Tibial nerve (tissue), 4 donors: Measurements from ENCODE around the gene METTL24.

Source experiments
- EP300 ChIP-seq, 2 donors: sonication (generic); formaldehyde crosslinking; IDR thresholded peaks; one replicate each; pipeline ENCODE4 v1.6.1; 2017; ENCODE audit warnings: antibody characterized with exemption in 2 of 2, mild to moderate bottlenecking in 1 of 2
- POLR2A ChIP-seq, 2 donors: fragments of 450-650 bp; IDR thresholded peaks; one replicate each; pipeline ENCODE4 v1.6.1; 2017; ENCODE audit warnings: antibody characterized with exemption in 2 of 2, mild to moderate bottlenecking in 2 of 2, moderate library complexity in 2 of 2
- TF ChIP-seq, protein P1 (sequence below), 5 experiments: fragments of 200-600 bp in 3 of 5; fragments of 450-650 bp in 2 of 5; sonication (generic) in 3 of 5; IDR thresholded peaks; one replicate each; pipeline ENCODE4 v1.5.1; 2016 to 2019; ENCODE audit warnings: antibody characterized with exemption in 5 of 5, mild to moderate bottlenecking in 3 of 5, moderate library complexity in 2 of 5

DNA sequence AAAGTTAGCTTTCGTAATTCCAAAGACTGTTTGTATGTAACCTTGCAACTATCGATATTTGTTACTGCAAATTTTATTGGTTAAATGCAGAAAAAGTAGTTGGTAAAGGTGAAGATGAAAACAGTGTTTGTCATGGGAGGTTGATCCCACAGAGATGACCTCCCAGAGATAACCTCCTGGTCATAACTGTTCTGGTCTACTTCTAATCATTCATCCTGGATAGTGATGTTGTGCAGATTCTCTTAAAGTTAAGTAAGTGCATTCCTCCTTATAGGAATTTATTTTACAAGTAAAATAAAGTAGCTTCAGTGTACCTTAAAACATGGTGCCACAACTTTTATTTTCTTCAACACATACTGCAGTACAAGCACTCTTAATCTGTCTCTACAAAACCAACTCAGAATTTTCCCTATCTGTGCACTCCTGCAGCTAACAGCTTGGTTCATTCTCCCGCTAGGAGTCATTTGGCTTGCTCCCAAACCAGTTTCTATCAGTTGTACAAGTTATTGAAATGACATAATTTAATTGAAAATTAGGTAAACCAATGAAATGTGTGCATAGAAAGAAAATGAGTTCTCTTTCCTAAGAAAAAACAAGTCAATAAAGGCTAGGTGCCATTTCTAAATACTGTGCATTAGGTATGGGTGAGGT lies 19.2 kb downstream of the METTL24 start:
- no peak for TF ChIP-seq POLR2A (IDR thresholded peaks at IDR 0.05)
- TF ChIP-seq, protein P1, sequence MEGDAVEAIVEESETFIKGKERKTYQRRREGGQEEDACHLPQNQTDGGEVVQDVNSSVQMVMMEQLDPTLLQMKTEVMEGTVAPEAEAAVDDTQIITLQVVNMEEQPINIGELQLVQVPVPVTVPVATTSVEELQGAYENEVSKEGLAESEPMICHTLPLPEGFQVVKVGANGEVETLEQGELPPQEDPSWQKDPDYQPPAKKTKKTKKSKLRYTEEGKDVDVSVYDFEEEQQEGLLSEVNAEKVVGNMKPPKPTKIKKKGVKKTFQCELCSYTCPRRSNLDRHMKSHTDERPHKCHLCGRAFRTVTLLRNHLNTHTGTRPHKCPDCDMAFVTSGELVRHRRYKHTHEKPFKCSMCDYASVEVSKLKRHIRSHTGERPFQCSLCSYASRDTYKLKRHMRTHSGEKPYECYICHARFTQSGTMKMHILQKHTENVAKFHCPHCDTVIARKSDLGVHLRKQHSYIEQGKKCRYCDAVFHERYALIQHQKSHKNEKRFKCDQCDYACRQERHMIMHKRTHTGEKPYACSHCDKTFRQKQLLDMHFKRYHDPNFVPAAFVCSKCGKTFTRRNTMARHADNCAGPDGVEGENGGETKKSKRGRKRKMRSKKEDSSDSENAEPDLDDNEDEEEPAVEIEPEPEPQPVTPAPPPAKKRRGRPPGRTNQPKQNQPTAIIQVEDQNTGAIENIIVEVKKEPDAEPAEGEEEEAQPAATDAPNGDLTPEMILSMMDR (IDR thresholded peaks at IDR 0.05): no peak
- TF ChIP-seq EP300 (IDR thresholded peaks at IDR 0.05): no peak
